SK-N-MC (cell line): ENCODE data around the gene FAM217A.

Source experiments
- FOXP2 ChIP-seq: optimal IDR thresholded peaks from 2 replicates; pipeline ENCODE3; 2011; ENCODE audit warnings: mild to moderate bottlenecking, moderate library complexity; ENCODE audit not compliant: insufficient read depth; ENCODE audit errors: extremely low read length, control extremely low read depth
- POLR2AphosphoS5 ChIP-seq: IDR thresholded peaks from 2 replicates; pipeline ENCODE4 v1.6.1; 2012; ENCODE audit warnings: mild to moderate bottlenecking, low read depth, low read length, borderline replicate concordance

- peak; percentile 9; the same call in 1 of the 2 replicates for TF ChIP-seq POLR2AphosphoS5
- no peak for TF ChIP-seq FOXP2
Observed at GRCh38 chr6:4066029-4066755, 12.7 kb downstream of the FAM217A start.
